Vagina (tissue), 2 donors: ENCODE results near the gene SHCBP1L.

Experiments used
- POLR2A ChIP-seq, 2 donors: fragments of 450-650 bp; IDR thresholded peaks; one replicate each; pipeline ENCODE4 v1.6.1; 2017; ENCODE audit warnings: antibody characterized with exemption in 2 of 2, mild to moderate bottlenecking in 2 of 2, moderate library complexity in 2 of 2
- POLR2AphosphoS5 ChIP-seq, 2 donors: sonication (generic); formaldehyde crosslinking; IDR thresholded peaks; one replicate each; pipeline ENCODE4 v1.9.0; 2017; ENCODE audit warnings: antibody characterized with exemption in 2 of 2, mild to moderate bottlenecking in 2 of 2, low read depth in 1 of 2; ENCODE audit not compliant: insufficient read depth in 1 of 2
- TF ChIP-seq, protein P1 (sequence below), 3 experiments: fragments of 450-650 bp in 2 of 3; fragments of 200-600 bp in 1 of 3; sonication (generic) in 1 of 3; IDR thresholded peaks; one replicate each; pipeline ENCODE4 v1.5.1; 2017 to 2019; ENCODE audit warnings: antibody characterized with exemption in 3 of 3, mild to moderate bottlenecking in 2 of 3, moderate library complexity in 2 of 3

DNA sequence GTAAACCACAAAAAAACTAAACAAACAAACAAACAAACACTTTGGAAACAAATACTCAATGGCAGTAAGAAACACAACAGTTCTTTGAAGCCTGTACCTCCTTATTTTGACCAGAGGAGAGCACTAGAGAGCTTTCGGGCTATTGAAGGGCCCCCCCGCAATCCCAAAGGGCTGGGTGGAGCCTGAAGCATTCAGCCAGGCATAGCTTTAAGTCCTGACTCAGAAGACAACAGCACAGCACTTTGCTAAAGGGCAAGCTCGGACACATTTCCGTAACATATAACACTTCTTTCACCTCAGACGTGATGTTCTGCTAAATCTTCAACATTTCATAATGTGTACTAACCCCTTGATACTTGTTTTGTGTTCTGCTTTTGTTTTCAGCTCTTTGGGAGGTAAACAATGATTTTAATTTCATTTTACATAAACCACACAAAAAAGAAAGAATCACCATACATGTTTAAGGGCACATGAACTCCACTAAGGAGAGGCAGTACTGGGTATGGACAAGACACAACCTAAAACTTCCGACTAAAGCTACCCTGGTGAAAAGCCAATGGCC, 9.7 kb upstream of the SHCBP1L start:
- TF ChIP-seq, protein P1, sequence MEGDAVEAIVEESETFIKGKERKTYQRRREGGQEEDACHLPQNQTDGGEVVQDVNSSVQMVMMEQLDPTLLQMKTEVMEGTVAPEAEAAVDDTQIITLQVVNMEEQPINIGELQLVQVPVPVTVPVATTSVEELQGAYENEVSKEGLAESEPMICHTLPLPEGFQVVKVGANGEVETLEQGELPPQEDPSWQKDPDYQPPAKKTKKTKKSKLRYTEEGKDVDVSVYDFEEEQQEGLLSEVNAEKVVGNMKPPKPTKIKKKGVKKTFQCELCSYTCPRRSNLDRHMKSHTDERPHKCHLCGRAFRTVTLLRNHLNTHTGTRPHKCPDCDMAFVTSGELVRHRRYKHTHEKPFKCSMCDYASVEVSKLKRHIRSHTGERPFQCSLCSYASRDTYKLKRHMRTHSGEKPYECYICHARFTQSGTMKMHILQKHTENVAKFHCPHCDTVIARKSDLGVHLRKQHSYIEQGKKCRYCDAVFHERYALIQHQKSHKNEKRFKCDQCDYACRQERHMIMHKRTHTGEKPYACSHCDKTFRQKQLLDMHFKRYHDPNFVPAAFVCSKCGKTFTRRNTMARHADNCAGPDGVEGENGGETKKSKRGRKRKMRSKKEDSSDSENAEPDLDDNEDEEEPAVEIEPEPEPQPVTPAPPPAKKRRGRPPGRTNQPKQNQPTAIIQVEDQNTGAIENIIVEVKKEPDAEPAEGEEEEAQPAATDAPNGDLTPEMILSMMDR (IDR thresholded peaks at IDR 0.05), result peak; percentile 64 to 96 (median 80)
- TF ChIP-seq POLR2AphosphoS5 (IDR thresholded peaks at IDR 0.05; ENCODE audit: insufficient read depth in 1 of 2, low read depth in 1 of 2) (peak; percentile 27 to 96), POLR2A (IDR thresholded peaks at IDR 0.05) (peak in 1 of 2 donors; percentile 37)
